ENCODE data around the gene NFRKB.
A peak's percentile ranks its signal among the peaks of the same experiment; 100 is the strongest.

NFRKB gene

DNA sequence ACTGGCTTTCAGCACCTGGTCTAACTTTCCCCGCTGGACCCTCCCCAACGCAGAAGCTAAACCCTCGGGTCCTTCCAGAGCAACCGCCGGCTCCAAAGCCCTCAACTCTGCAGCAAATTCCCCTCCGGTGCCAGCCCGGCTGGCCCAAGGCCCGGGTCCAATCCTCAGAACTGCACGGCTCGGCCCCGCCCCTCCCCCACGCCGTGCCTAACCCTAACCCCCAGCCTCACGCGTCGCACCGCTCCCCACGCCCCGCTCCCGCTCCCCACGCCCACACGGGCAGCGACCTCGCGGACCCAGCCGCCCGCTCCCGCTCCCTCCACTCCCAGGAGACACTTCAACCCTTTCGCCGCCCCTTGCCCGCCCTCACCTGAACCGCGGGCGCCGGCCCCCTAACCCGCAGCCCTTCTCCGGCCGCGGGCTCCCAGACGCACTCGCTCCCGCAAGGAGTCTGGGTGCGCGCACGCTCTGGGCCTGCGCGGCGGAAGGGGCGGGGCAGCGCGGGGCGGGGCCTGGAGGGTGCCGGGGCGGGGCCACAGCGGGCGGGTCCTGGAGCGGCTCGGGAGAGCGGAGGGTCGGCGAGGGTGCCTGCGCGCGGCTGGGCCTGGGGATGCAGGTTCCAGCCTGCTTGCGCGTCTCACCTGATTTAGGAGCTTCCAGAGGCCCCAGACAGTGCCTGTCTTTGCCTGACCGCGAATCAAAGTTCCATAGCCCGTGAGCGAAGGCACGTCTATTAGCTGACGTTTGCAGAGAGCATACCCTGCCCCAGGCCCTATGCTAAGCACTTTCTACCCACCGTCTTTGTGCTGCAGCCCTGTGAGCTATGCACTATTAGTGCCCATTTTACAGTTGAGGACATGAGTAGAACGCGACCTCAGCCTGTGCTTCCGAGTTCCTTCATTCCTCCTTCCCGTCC lies at the start of gene NFRKB:
TSS of gene NFRKB (minus strand) at position 453 of the 916 bp plus-strand sequence. CDS start 2,729 bp downstream, outside the sequence.
- peak within 1 kb of the TSS; percentile 78 to 92 (median 86) for H3K9ac ChIP-seq
- H3K4me2 ChIP-seq = peak within 1 kb of the TSS; percentile 77 to 96 (median 91)
- peak within 1 kb of the TSS; percentile 68 to 84 (median 76) for H3K27ac ChIP-seq
- TF ChIP-seq Cebpa-rat (IDR thresholded peaks at IDR 0.05) = no peak
- no peaks in the 10 kb centered on the region for H3K27me3 ChIP-seq
- H4K20me1 ChIP-seq = peaks cover 0 to 46% (median 23%) of the 10 kb centered on the region in 11 experiments; a peak in 11 of 22 replicates
- H3K36me3 ChIP-seq = peaks cover 33 to 53% (median 47%) of the 10 kb centered on the region in 11 experiments
- H3K9me3 ChIP-seq (replicated peaks in 1 of 11) = no peaks in the 10 kb centered on the region
- peak within 1 kb of the TSS; percentile 81 to 98 (median 88) for H3K4me3 ChIP-seq
- peaks cover 14 to 23% (median 20%) of the 10 kb centered on the region in 10 experiments for H3K4me1 ChIP-seq

DNA sequence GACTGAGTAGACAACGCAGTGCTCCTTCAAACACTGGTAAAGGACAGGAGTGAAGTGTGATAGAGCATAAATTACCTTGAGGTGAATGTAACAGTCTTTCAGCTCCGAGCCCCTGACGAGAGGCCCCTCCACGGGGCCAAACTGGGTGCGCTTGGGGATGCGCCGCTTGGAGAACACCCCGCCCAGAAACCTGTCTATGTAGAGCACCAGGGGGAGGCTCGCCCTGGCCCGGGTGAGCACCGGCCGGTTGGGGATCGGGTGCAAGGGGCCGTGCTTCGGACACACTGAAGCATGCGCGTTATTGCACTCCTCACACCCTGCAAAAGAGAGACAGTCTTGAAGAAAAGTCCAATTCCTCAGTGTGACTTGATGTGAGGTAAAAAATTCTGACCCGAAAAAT lies 49.3 kb upstream of the NFRKB start:
- H3K4me1 ChIP-seq = peaks cover 43 to 46% (median 43%) of the 10 kb centered on the region in 10 experiments

DNA sequence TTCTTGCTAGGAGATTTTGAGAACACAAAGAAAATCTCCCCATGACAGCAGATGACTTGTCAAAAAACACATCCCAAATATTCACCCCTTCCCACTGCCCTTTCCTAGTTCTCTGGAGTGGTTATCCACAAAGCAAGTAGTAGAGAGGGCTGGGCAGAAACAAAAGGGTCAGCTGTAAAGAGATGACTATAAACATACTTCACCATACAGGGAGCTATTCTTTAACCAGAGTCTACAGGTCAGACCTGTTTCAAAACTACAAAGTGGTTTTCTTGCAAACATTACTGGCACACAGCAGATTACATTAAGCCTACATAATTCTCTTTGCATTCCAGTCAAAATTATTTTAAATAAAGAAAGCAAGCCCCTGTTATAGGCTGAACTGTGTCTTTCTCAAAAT lies 47.7 kb upstream of the NFRKB start:
- Histone ChIP-seq H4K20me1 (no peaks in the 10 kb centered on the region), H3K9ac (no peak overlapping the region), H3K36me3 (peaks cover 33 to 70% (median 52%) of the 10 kb centered on the region in 11 experiments), H3K4me1 (peaks cover 26 to 37% (median 32%) of the 10 kb centered on the region in 10 experiments), H3K4me3 (no peak overlapping the region), H3K9me3 (replicated peaks in 1 of 11) (peaks cover 0 to 9% (median 0%) of the 10 kb centered on the region in 11 experiments; a peak in 7 of 22 replicates), H3K4me2 (no peak overlapping the region), H3K27ac (no peak overlapping the region; a peak in 1 of 22 replicates), H3K27me3 (no peaks in the 10 kb centered on the region)
- no peak for TF ChIP-seq Cebpa-rat (IDR thresholded peaks at IDR 0.05)

More for the DNA sequence above, 49.3 kb upstream of the NFRKB start:
- Histone ChIP-seq H3K4me2 (no peak overlapping the region), H4K20me1 (no peaks in the 10 kb centered on the region), H3K27ac (no peak overlapping the region), H3K9me3 (replicated peaks in 1 of 11) (peaks cover 0 to 9% (median 0%) of the 10 kb centered on the region in 11 experiments; a peak in 7 of 22 replicates), H3K4me3 (no peak overlapping the region), H3K27me3 (no peaks in the 10 kb centered on the region), H3K36me3 (peaks cover 32 to 59% (median 47%) of the 10 kb centered on the region in 11 experiments), H3K9ac (no peak overlapping the region)
- TF ChIP-seq Cebpa-rat (IDR thresholded peaks at IDR 0.05) = no peak

DNA sequence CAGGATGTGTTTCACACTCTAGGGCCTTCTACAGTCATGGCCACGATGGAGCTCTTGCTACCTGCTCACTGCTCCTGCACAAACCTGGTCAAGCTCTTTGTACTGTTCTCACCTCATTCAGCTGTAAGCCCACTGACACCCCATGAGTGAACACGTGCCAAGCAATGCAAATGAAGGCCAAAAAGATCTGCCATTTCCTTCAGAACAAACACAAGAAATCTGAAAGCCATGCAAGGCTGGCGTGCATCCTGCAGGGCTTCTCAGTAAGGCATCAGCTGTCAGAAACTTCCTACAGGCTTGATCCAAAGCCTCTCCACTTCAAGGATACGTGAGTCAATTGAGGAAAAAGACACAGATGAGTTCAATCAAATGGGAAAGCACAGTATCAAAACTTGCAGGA lies 44.1 kb upstream of the NFRKB start:
- TF ChIP-seq Cebpa-rat (IDR thresholded peaks at IDR 0.05) = no peak
- Histone ChIP-seq H3K4me2 (no peak overlapping the region), H4K20me1 (no peaks in the 10 kb centered on the region), H3K4me3 (no peak overlapping the region), H3K9me3 (replicated peaks in 1 of 11) (peaks cover 0 to 4% (median 0%) of the 10 kb centered on the region in 11 experiments; a peak in 4 of 22 replicates), H3K4me1 (peaks cover 0 to 16% (median 11%) of the 10 kb centered on the region in 10 experiments; a peak in 15 of 20 replicates), H3K9ac (no peak overlapping the region), H3K36me3 (peaks cover 31 to 68% (median 45%) of the 10 kb centered on the region in 11 experiments), H3K27me3 (no peaks in the 10 kb centered on the region), H3K27ac (no peak overlapping the region)

- peaks cover 25 to 68% (median 41%) of the 10 kb centered on the region in 11 experiments for H3K36me3 ChIP-seq
- H4K20me1 ChIP-seq = no peaks in the 10 kb centered on the region
- H3K9ac ChIP-seq = no peak overlapping the region
- peaks cover 0 to 22% (median 16%) of the 10 kb centered on the region in 10 experiments; a peak in 15 of 20 replicates for H3K4me1 ChIP-seq
- no peak overlapping the region for H3K27ac ChIP-seq
- H3K4me3 ChIP-seq = no peak overlapping the region
- no peaks in the 10 kb centered on the region; a peak in 1 of 22 replicates for H3K9me3 ChIP-seq (replicated peaks in 1 of 11)
- H3K27me3 ChIP-seq = no peaks in the 10 kb centered on the region
- TF ChIP-seq Cebpa-rat (IDR thresholded peaks at IDR 0.05) = no peak
- H3K4me2 ChIP-seq = peak overlapping the region in 3 of 11 experiments; percentile 38 to 55 (median 45); a peak in 2 of 22 replicates
Measured at GRCh38 chr11:129938764-129939163, 43.4 kb upstream of the NFRKB start.

DNA sequence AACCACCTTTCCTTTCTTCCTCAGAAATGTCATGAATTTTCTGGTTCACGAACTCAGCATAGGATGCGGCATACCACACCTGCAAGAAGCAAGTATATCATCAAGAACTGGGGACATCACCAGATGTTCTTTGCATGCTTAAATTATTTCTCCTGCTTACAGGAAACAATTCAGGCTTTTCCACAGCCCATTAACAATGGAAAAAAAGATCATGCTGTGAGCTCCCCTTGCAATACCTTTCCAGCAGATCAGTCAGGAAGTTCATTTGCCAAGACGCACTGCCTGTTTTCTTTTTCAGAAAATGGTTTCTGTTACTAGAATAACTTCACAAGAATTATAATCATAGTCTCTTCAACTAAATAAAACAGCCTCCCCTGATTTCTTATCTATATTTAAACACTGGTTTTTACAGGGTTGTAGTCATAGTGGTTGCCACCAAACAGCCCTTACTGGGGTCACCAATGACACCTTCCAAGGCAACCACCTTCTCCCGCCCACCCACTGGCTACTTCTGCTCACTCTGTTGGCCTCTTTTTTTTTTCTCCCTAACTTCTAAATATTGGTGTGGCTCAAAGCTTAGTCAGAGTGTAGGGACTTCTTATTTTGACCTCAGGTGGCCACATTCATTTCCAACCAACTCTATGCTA lies 42.3 kb upstream of the NFRKB start:
- H3K9ac ChIP-seq = no peak overlapping the region
- H3K36me3 ChIP-seq = peaks cover 14 to 68% (median 32%) of the 10 kb centered on the region in 11 experiments
- no peak overlapping the region for H3K4me3 ChIP-seq
- peak overlapping the region in 8 of 11 experiments; percentile 7 to 55 (median 41); a peak in 11 of 22 replicates for H3K4me2 ChIP-seq
- no peaks in the 10 kb centered on the region for H4K20me1 ChIP-seq
- peaks cover 0 to 24% (median 18%) of the 10 kb centered on the region in 10 experiments; a peak in 15 of 20 replicates for H3K4me1 ChIP-seq
- no peaks in the 10 kb centered on the region for H3K27me3 ChIP-seq
- no peaks in the 10 kb centered on the region for H3K9me3 ChIP-seq (replicated peaks in 1 of 11)
- H3K27ac ChIP-seq = no peak overlapping the region
- no peak for TF ChIP-seq Cebpa-rat (IDR thresholded peaks at IDR 0.05)

DNA sequence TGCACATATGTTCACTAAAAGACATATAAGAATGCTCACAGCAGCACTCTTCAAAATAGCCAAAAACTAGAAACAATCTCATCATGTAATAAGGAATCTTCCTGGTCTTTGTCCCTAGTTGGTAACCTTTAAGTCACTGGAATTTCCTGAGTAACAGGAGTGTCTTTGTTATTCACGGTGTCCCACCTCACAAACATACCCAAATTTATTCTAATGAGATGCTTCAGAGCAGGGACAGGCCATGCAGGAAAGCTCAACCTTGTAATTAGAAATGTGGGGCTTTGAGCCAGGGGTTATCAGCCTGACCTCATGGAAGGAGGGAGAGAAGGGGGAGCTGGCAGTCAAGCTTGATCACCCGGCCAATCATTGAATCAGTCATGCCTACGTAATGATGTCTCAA lies 40.3 kb upstream of the NFRKB start:
- no peak for TF ChIP-seq Cebpa-rat (IDR thresholded peaks at IDR 0.05)
- Histone ChIP-seq H3K27ac (no peak overlapping the region), H3K4me3 (no peak overlapping the region), H4K20me1 (no peaks in the 10 kb centered on the region), H3K9me3 (replicated peaks in 1 of 11) (no peaks in the 10 kb centered on the region), H3K27me3 (no peaks in the 10 kb centered on the region), H3K4me1 (peaks cover 0 to 24% (median 19%) of the 10 kb centered on the region in 10 experiments; a peak in 15 of 20 replicates), H3K9ac (no peak overlapping the region), H3K36me3 (peaks cover 8 to 67% (median 34%) of the 10 kb centered on the region in 11 experiments), H3K4me2 (no peak overlapping the region)

- no peak for TF ChIP-seq Cebpa-rat (IDR thresholded peaks at IDR 0.05)
- H3K4me1 ChIP-seq = peaks cover 0 to 24% (median 20%) of the 10 kb centered on the region in 10 experiments; a peak in 15 of 20 replicates
- H3K27me3 ChIP-seq = no peaks in the 10 kb centered on the region
- H3K9me3 ChIP-seq (replicated peaks in 1 of 11) = no peaks in the 10 kb centered on the region
- peaks cover 16 to 76% (median 44%) of the 10 kb centered on the region in 11 experiments for H3K36me3 ChIP-seq
- no peak overlapping the region for H3K27ac ChIP-seq
- no peaks in the 10 kb centered on the region for H4K20me1 ChIP-seq
- peak overlapping the region in 8 of 11 experiments; percentile 2 to 50 (median 24); a peak in 12 of 22 replicates for H3K4me2 ChIP-seq
- no peak overlapping the region for H3K9ac ChIP-seq
- no peak overlapping the region for H3K4me3 ChIP-seq
Measured at GRCh38 chr11:129933891-129934290, 38.5 kb upstream of the NFRKB start.
